ENCODE measurements around the gene POLDIP2. TPM values are rescaled to one million over a fixed set of nuclear protein-coding genes. Genes with fewer than 3 reads are reported as not detected.

Gene POLDIP2
- total and polyA plus RNA-seq, 2 of the 13 experiments (the other 11 are each of a cell fraction or from before 2014, with no cell fraction given), result 85.9 to 114 TPM

GRCh38 chr17:28405632-28406472 is 48.5 kb upstream of the POLDIP2 start, which contains the start of gene SLC46A1 (continued):
- TF ChIP-seq ZBTB34 (CRISPR knock-in tag; IDR thresholded peaks at IDR 0.05) (no peak; the same call in 1 of the 2 replicates), ATF6 (CRISPR knock-in tag; conservative IDR thresholded peaks at IDR 0.05) (no peak), ZNF33B (CRISPR knock-in tag; IDR thresholded peaks at IDR 0.05) (no peak), ZNF331 (CRISPR knock-in tag; IDR thresholded peaks at IDR 0.05) (no peak; the same call in 1 of the 2 replicates), MXI1 (IDR thresholded peaks at IDR 0.05; ENCODE audit: borderline replicate concordance, low read depth, low read length) (no peak; the same call in 2 of the 3 replicates), ZNF615 (CRISPR knock-in tag; IDR thresholded peaks at IDR 0.05; ENCODE audit: borderline replicate concordance) (no peak), MNT (IDR thresholded peaks at IDR 0.05) (no peak), ZNF142 (CRISPR knock-in tag; IDR thresholded peaks at IDR 0.05) (no peak; the same call in 1 of the 2 replicates), ZNF275 (CRISPR knock-in tag; IDR thresholded peaks at IDR 0.05; ENCODE audit: borderline replicate concordance) (peak; percentile 23; the same call in 1 of the 2 replicates), PITX1 (CRISPR knock-in tag; IDR thresholded peaks at IDR 0.05) (no peak), RNF219 (CRISPR knock-in tag; IDR thresholded peaks at IDR 0.05) (no peak)
